Measurements from ENCODE around the gene LRRC30. TPM values are rescaled to one million over a fixed set of nuclear protein-coding genes. Genes with fewer than 3 reads are reported as not detected.

Gene LRRC30
- total RNA-seq: not detected in 2 replicates

DNA sequence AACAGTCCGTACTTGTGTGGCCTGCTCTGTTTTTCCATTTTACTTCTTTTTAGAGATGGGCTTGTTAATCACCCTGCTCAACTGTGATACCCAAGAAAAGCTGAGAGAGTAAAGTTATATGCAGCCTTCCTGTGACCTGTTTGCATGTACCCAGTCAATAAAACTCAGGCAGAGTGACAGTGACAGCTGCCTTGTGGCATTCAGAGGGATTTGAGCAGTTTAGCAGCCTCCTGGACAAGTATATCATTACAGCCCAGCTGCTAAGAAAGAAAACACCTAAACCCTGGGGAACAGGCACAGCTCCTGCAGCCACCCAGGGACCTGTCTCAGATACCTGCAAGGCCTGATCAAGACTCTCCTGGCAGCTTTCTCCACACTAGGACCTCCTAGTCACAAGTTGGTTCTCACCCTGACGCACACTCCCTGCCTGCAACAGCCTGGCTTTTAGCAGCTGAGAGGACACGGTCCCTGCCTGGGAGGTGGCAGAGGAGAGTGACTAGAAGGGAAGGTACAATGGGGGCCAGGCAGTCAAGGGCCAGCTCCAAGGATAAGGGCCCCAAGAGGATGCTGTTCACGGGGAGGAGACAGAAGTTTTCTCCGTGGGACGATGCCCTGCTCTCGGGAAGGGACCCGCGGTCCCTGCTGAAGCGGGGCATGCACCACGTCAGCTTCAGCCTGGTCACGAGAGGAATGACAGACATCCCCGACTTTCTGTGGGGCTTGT, at the start of gene LRRC30:
TSS of gene LRRC30 (plus strand) at position 464 of the 724 bp plus-strand sequence. CDS start at position 514, 50 bp downstream.

Other genes starting within 250 kb of the LRRC30 start
- 6.2 and 7.0 TPM in 2 replicates for gene LAMA1, start 113.3 kb upstream of the LRRC30 start, total RNA-seq

Measured in bronchus fibroblast of lung (primary cell).